Endothelial cell (in vitro differentiated cells): ENCODE measurements around the gene RGL3. TPM values are rescaled to one million over a fixed set of nuclear protein-coding genes. Genes with fewer than 3 reads are reported as not detected.
"Not testable (repeated sequence)": the region's sequence is repeated elsewhere in the genome, so short reads cannot be mapped to it uniquely, and the experiment has no call there.

Experiments
- DNase-seq: peaks from one replicate; pipeline ENCODE4 v3.0.0; 2021; ENCODE audit warnings: low spot score
- H3K27ac Mint-ChIP-seq: one replicate; pipeline ENCODE4 v1.8.0; 2021; ENCODE audit warnings: mixed read lengths, inconsistent platforms; ENCODE audit not compliant: unreplicated experiment
- H3K27me3 Mint-ChIP-seq: one replicate; pipeline ENCODE4 v1.8.0; 2021; ENCODE audit warnings: mild to moderate bottlenecking, moderate library complexity, mixed read lengths, inconsistent platforms; ENCODE audit not compliant: unreplicated experiment
- H3K36me3 Mint-ChIP-seq: one replicate; pipeline ENCODE4 v1.8.0; 2021; ENCODE audit warnings: mild to moderate bottlenecking, low read depth, mixed read lengths, inconsistent platforms; ENCODE audit not compliant: unreplicated experiment
- H3K4me1 Mint-ChIP-seq: one replicate; pipeline ENCODE4 v1.8.0; 2021; ENCODE audit warnings: mild to moderate bottlenecking, mixed read lengths, inconsistent platforms; ENCODE audit not compliant: unreplicated experiment
- H3K4me3 Mint-ChIP-seq: one replicate; pipeline ENCODE4 v1.8.0; 2021; ENCODE audit warnings: mild to moderate bottlenecking, mixed read lengths, inconsistent platforms; ENCODE audit not compliant: unreplicated experiment
- H3K9me3 Mint-ChIP-seq: one replicate; pipeline ENCODE4 v1.8.0; 2021; ENCODE audit warnings: mixed read lengths, inconsistent platforms; ENCODE audit not compliant: unreplicated experiment
- long read RNA-seq: library from polyadenylated mRNA; unstranded; transcript quantifications from one replicate; pipeline ENCODE4 v2.0.0, GENCODE V29; 2020; ENCODE audit not compliant: unreplicated experiment
- total RNA-seq: library from RNA; stranded (reverse); fragmentation: NEBNext Ultra II Directional; extraction: Animal tissue kit (Norgen Biotek cat#: 25700); gene quantifications from one replicate; pipeline ENCODE4 v1.2.1, GENCODE V29; 2021; ENCODE audit not compliant: unreplicated experiment
- TF ChIP-seq, protein P1 (sequence below): fragments of 200-600 bp; sonication (generic); IDR thresholded peaks from one replicate; pipeline ENCODE4 v1.5.0; 2021; ENCODE audit warnings: antibody characterized with exemption; ENCODE audit not compliant: unreplicated experiment

RGL3 gene
- total RNA-seq = 0.69 TPM
- long read RNA-seq = 0 reads

DNA sequence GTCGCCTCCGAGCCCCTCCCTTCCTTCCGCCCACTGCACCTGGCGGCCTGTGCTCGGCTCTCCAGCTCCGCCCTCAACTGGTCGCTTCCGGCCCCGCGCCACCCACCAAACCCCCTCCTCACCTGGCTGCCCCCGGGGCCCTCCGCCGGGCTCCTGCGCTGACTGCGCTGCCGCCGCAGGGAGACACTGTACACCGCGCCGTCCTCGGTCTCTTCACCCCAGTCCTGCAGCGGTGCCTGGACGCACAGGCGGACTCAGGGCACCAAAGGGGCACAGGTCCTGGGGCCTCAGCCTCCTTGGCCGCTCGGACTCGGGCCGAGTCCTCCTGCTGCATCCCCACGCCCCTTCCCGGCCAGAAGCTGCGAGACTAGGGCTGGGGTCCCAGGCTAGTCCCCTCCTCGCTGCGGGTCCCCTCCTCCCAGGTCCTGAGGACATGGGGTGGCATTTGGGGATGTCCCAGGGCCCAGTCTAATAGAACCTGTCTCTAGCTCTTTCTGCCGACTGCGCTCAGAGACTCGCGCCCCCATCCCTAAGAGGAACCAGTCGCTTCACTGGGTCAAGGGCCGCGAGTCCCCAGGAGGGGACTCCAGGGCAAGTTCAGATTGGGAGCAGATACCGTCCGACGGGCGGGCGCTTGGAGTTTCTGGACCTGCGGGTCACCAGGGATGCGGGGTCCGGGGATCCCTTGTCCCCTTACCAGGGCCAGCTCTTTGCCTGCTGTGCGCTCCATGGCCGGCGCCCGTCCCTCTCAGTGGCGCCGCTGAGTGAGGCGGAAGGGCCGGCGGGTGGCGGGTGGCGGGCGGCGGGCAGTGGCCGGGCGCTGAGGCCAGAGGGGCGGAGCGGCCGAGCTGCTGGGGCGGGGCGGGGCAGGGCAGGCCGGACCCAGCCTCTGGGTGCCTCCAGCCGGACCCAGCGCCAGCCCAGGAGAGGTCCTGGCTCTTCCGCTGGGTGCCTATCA is at the start of gene RGL3:
Gene RGL3, minus strand, starts transcription at position 766 of the 958 bp plus-strand sequence. Its CDS starts 36 bp downstream, at position 730.
- H3K4me3 Mint-ChIP-seq = no peak within 1 kb of the TSS
- H3K27me3 Mint-ChIP-seq = peaks cover 25% of the 10 kb centered on the region
- H3K4me1 Mint-ChIP-seq = peaks cover 2% of the 10 kb centered on the region
- TF ChIP-seq, protein P1, sequence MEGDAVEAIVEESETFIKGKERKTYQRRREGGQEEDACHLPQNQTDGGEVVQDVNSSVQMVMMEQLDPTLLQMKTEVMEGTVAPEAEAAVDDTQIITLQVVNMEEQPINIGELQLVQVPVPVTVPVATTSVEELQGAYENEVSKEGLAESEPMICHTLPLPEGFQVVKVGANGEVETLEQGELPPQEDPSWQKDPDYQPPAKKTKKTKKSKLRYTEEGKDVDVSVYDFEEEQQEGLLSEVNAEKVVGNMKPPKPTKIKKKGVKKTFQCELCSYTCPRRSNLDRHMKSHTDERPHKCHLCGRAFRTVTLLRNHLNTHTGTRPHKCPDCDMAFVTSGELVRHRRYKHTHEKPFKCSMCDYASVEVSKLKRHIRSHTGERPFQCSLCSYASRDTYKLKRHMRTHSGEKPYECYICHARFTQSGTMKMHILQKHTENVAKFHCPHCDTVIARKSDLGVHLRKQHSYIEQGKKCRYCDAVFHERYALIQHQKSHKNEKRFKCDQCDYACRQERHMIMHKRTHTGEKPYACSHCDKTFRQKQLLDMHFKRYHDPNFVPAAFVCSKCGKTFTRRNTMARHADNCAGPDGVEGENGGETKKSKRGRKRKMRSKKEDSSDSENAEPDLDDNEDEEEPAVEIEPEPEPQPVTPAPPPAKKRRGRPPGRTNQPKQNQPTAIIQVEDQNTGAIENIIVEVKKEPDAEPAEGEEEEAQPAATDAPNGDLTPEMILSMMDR = no peak
- no peaks in the 10 kb centered on the region for H3K9me3 Mint-ChIP-seq
- H3K36me3 Mint-ChIP-seq = no peaks in the 10 kb centered on the region
- peak; percentile 40 for DNase-seq
- no peak within 1 kb of the TSS for H3K27ac Mint-ChIP-seq

DNA sequence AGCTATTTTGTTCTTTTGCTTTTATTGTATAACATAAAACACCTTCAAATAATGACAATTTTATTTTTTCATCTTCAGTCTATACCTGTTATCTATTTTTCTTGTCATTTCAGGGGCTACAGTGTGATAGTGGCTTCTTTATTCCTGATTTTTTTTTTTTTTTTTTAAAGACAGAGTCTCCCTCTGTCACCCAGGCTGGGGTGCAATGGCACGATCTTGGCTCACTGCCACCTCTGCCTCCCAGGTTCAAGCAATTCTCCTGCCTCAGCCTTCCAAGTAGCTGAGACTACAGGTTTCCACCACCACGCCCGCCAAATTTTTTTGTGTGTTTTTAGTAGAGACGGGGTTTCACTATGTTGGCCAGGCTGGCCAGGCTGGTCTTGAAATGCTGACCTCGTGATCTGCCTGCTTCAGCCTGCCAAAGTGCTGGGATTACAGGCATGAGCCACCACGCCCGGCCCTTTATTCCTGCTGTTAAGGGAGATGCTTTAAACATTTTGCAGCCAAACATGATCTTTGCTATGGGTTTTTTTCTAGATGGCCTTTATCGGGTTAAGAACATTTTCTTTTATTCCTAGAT is 49.2 kb upstream of the RGL3 start:
- H3K36me3 Mint-ChIP-seq, H3K4me1 Mint-ChIP-seq, H3K27ac Mint-ChIP-seq, H3K9me3 Mint-ChIP-seq, H3K4me3 Mint-ChIP-seq, H3K27me3 Mint-ChIP-seq, DNase-seq: not testable (repeated sequence)

DNA sequence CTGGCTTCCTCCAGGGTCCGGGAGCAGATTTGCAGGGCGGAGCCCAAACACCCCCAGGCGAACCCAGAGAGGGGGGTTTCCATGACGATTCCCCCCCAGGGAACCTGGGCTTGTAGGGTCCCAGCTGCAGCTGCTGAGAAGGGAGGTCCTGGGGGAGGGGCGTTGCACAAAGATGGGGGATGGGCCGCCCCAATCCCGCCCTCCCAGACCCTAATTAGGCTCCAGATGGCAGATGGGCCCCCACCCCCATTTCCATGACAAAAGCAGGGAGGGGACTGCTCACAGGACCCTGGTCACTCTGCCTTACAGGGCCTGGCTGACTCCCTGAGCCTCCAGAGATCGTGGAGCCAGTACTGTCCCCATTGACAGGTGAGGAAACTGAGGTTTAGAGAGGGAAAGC is 46.5 kb upstream of the RGL3 start:
- H3K9me3 Mint-ChIP-seq = no peaks in the 10 kb centered on the region
- DNase-seq = no peak

GRCh38 chr19:11464333-11465265 is 45.5 kb upstream of the RGL3 start:
- TF ChIP-seq, protein P1 = no peak
- Mint-ChIP-seq H3K4me1 (no peaks in the 10 kb centered on the region), H3K9me3 (no peaks in the 10 kb centered on the region), H3K4me3 (no peak overlapping the region), H3K36me3 (peaks cover 3% of the 10 kb centered on the region), H3K27me3 (peaks cover 6% of the 10 kb centered on the region), H3K27ac (no peak overlapping the region)
- no peak for DNase-seq

More for the DNA sequence above, 46.5 kb upstream of the RGL3 start:
- peaks cover 5% of the 10 kb centered on the region for H3K27me3 Mint-ChIP-seq
- H3K36me3 Mint-ChIP-seq = no peaks in the 10 kb centered on the region
- H3K4me1 Mint-ChIP-seq = no peaks in the 10 kb centered on the region
- TF ChIP-seq, protein P1 = no peak
- H3K4me3 Mint-ChIP-seq = no peak overlapping the region
- no peak overlapping the region for H3K27ac Mint-ChIP-seq

DNA sequence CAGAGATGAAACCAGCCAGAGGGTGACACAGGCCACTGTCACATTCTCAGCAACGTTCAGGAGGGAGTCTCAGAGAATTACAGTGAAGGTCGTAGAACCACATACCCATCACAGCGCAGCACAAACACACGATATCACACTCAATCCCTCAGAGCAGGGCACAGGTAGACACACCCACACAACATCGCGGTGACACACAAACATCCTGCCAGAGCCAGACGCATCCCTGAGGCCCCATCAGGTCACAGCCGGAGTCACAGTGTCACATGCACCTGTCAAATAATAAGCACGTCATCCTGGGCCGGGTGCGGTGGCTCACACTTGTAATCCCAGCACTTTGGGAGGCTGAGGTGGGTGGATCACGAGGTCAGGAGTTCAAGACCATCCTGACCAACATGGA is 44.3 kb upstream of the RGL3 start:
- Mint-ChIP-seq H3K27ac (no peak overlapping the region), H3K4me3 (no peak overlapping the region), H3K4me1 (no peaks in the 10 kb centered on the region), H3K9me3 (no peaks in the 10 kb centered on the region), H3K27me3 (peaks cover 6% of the 10 kb centered on the region), H3K36me3 (peaks cover 3% of the 10 kb centered on the region)
- DNase-seq = no peak
- TF ChIP-seq, protein P1 = no peak
